Central memory CD8-positive, alpha-beta T cell (primary cell): ENCODE measurements around the gene WNT6.

Source experiments
- ATAC-seq: fragments of 150-1000 bp; cut with Tn5 transposase; replicated peaks from 2 replicates; pipeline ENCODE4 v1.10.0; 2022; ENCODE audit warnings: mild to moderate bottlenecking, moderate FRiP score, moderate number of reproducible peaks; ENCODE audit not compliant: poor library complexity, severe bottlenecking; ENCODE audit errors: extremely low read depth
- DNase-seq, 2 donors: peaks; one replicate each; pipeline ENCODE4 v3.0.0; 2021; ENCODE audit warnings: low spot score in 2 of 2
- H3K27ac Mint-ChIP-seq: one replicate; pipeline ENCODE4 v1.8.0; 2022; ENCODE audit warnings: low read depth, mild to moderate bottlenecking, moderate library complexity, mixed read lengths
- H3K27me3 Mint-ChIP-seq: one replicate; pipeline ENCODE4 v1.8.0; 2022; ENCODE audit warnings: mixed read lengths
- H3K36me3 Mint-ChIP-seq: one replicate; pipeline ENCODE4 v1.8.0; 2022; ENCODE audit warnings: mild to moderate bottlenecking, moderate library complexity, mixed read lengths; ENCODE audit not compliant: insufficient read depth
- H3K4me1 Mint-ChIP-seq: one replicate; pipeline ENCODE4 v1.8.0; 2022; ENCODE audit warnings: mixed read lengths
- H3K4me3 Mint-ChIP-seq: one replicate; pipeline ENCODE4 v1.8.0; 2022; ENCODE audit warnings: mild to moderate bottlenecking, moderate library complexity, mixed read lengths
- H3K9me3 Mint-ChIP-seq: one replicate; pipeline ENCODE4 v1.8.0; 2022; ENCODE audit warnings: mixed read lengths

The WNT6 gene

GRCh38 chr2:218821605-218822211 is 37.9 kb upstream of the WNT6 start:
- Mint-ChIP-seq H3K4me1 (no peaks in the 10 kb centered on the region), H3K27me3 (peaks cover 66% of the 10 kb centered on the region), H3K4me3 (no peak overlapping the region), H3K36me3 (peaks cover 2% of the 10 kb centered on the region), H3K27ac (no peak overlapping the region), H3K9me3 (no peaks in the 10 kb centered on the region)
- ATAC-seq (no peak), DNase-seq (no peak)

GRCh38 chr2:218822622-218823021 is 37.0 kb upstream of the WNT6 start:
- H3K9me3 Mint-ChIP-seq = no peaks in the 10 kb centered on the region
- peaks cover 2% of the 10 kb centered on the region for H3K36me3 Mint-ChIP-seq
- DNase-seq (no peak), ATAC-seq (no peak)
- H3K4me3 Mint-ChIP-seq = no peak overlapping the region
- no peaks in the 10 kb centered on the region for H3K4me1 Mint-ChIP-seq
- H3K27ac Mint-ChIP-seq = no peak overlapping the region
- H3K27me3 Mint-ChIP-seq = peaks cover 66% of the 10 kb centered on the region

- Mint-ChIP-seq H3K4me1 (no peaks in the 10 kb centered on the region), H3K9me3 (no peaks in the 10 kb centered on the region), H3K4me3 (no peak overlapping the region), H3K27me3 (peaks cover 66% of the 10 kb centered on the region), H3K27ac (peak overlapping the region; percentile 74), H3K36me3 (peaks cover 2% of the 10 kb centered on the region)
- no peak for ATAC-seq
- no peak for DNase-seq
Measured at GRCh38 chr2:218823196-218823855, 36.3 kb upstream of the WNT6 start.

- peaks cover 2% of the 10 kb centered on the region for H3K36me3 Mint-ChIP-seq
- peak overlapping the region; percentile 74 for H3K27ac Mint-ChIP-seq
- DNase-seq (no peak), ATAC-seq (no peak)
- no peak overlapping the region for H3K4me3 Mint-ChIP-seq
- H3K27me3 Mint-ChIP-seq = peaks cover 69% of the 10 kb centered on the region
- no peaks in the 10 kb centered on the region for H3K9me3 Mint-ChIP-seq
- no peaks in the 10 kb centered on the region for H3K4me1 Mint-ChIP-seq
Measured at GRCh38 chr2:218824004-218824403, 35.6 kb upstream of the WNT6 start.

GRCh38 chr2:218826791-218827190 is 32.8 kb upstream of the WNT6 start:
- H3K27me3 Mint-ChIP-seq = peaks cover 67% of the 10 kb centered on the region
- no peaks in the 10 kb centered on the region for H3K4me1 Mint-ChIP-seq
- H3K36me3 Mint-ChIP-seq = no peaks in the 10 kb centered on the region
- H3K4me3 Mint-ChIP-seq = no peak overlapping the region
- no peak for DNase-seq
- no peak overlapping the region for H3K27ac Mint-ChIP-seq
- no peaks in the 10 kb centered on the region for H3K9me3 Mint-ChIP-seq
- ATAC-seq = no peak

GRCh38 chr2:218827701-218828476 is 31.7 kb upstream of the WNT6 start:
- no peaks in the 10 kb centered on the region for H3K36me3 Mint-ChIP-seq
- no peaks in the 10 kb centered on the region for H3K4me1 Mint-ChIP-seq
- no peak overlapping the region for H3K27ac Mint-ChIP-seq
- H3K9me3 Mint-ChIP-seq = no peaks in the 10 kb centered on the region
- no peak for ATAC-seq
- H3K4me3 Mint-ChIP-seq = no peak overlapping the region
- DNase-seq = no peak
- peaks cover 67% of the 10 kb centered on the region for H3K27me3 Mint-ChIP-seq

- no peaks in the 10 kb centered on the region for H3K36me3 Mint-ChIP-seq
- DNase-seq (no peak), ATAC-seq (no peak)
- H3K4me1 Mint-ChIP-seq = no peaks in the 10 kb centered on the region
- H3K4me3 Mint-ChIP-seq = no peak overlapping the region
- H3K27me3 Mint-ChIP-seq = peaks cover 67% of the 10 kb centered on the region
- H3K9me3 Mint-ChIP-seq = no peaks in the 10 kb centered on the region
- no peak overlapping the region for H3K27ac Mint-ChIP-seq
Measured at GRCh38 chr2:218828477-218828778, 31.2 kb upstream of the WNT6 start.

GRCh38 chr2:218829868-218830451 is 29.6 kb upstream of the WNT6 start:
- ATAC-seq = no peak
- Mint-ChIP-seq H3K4me1 (no peaks in the 10 kb centered on the region), H3K4me3 (no peak overlapping the region), H3K27ac (no peak overlapping the region), H3K36me3 (no peaks in the 10 kb centered on the region), H3K9me3 (no peaks in the 10 kb centered on the region), H3K27me3 (peaks cover 64% of the 10 kb centered on the region)
- DNase-seq = no peak

- H3K9me3 Mint-ChIP-seq = no peaks in the 10 kb centered on the region
Measured at GRCh38 chr2:218830526-218831306, 28.9 kb upstream of the WNT6 start.

GRCh38 chr2:218831378-218831990 is 28.1 kb upstream of the WNT6 start, which contains the start of gene PRKAG3:
Gene PRKAG3, minus strand, starts transcription at chr2:218831803.
- Mint-ChIP-seq H3K27me3 (peaks cover 63% of the 10 kb centered on the region), H3K36me3 (no peaks in the 10 kb centered on the region), H3K4me3 (no peak within 1 kb of the TSS), H3K4me1 (no peaks in the 10 kb centered on the region), H3K27ac (no peak within 1 kb of the TSS), H3K9me3 (no peaks in the 10 kb centered on the region)
- no peak for DNase-seq
- ATAC-seq = no peak

More at GRCh38 chr2:218830526-218831306, 28.9 kb upstream of the WNT6 start:
- Mint-ChIP-seq H3K27ac (no peak overlapping the region), H3K27me3 (peaks cover 64% of the 10 kb centered on the region), H3K4me3 (no peak overlapping the region), H3K36me3 (no peaks in the 10 kb centered on the region), H3K4me1 (no peaks in the 10 kb centered on the region)
- no peak for DNase-seq
- no peak for ATAC-seq

GRCh38 chr2:218832081-218832480 is 27.5 kb upstream of the WNT6 start:
- no peak for ATAC-seq
- peaks cover 63% of the 10 kb centered on the region for H3K27me3 Mint-ChIP-seq
- no peaks in the 10 kb centered on the region for H3K36me3 Mint-ChIP-seq

GRCh38 chr2:218832520-218832919 is 27.1 kb upstream of the WNT6 start:
- Mint-ChIP-seq H3K4me3 (no peak overlapping the region), H3K27ac (no peak overlapping the region), H3K27me3 (peaks cover 63% of the 10 kb centered on the region), H3K36me3 (no peaks in the 10 kb centered on the region), H3K9me3 (peaks cover 4% of the 10 kb centered on the region), H3K4me1 (no peaks in the 10 kb centered on the region)
- ATAC-seq = no peak
- no peak for DNase-seq

More at GRCh38 chr2:218832081-218832480, 27.5 kb upstream of the WNT6 start:
- no peaks in the 10 kb centered on the region for H3K4me1 Mint-ChIP-seq
- H3K27ac Mint-ChIP-seq = no peak overlapping the region
- no peaks in the 10 kb centered on the region for H3K9me3 Mint-ChIP-seq
- DNase-seq = no peak
- no peak overlapping the region for H3K4me3 Mint-ChIP-seq
